ENCODE data around the gene SNX32.
A peak's percentile ranks its signal among the peaks of the same experiment; 100 is the strongest.

Gene SNX32

DNA sequence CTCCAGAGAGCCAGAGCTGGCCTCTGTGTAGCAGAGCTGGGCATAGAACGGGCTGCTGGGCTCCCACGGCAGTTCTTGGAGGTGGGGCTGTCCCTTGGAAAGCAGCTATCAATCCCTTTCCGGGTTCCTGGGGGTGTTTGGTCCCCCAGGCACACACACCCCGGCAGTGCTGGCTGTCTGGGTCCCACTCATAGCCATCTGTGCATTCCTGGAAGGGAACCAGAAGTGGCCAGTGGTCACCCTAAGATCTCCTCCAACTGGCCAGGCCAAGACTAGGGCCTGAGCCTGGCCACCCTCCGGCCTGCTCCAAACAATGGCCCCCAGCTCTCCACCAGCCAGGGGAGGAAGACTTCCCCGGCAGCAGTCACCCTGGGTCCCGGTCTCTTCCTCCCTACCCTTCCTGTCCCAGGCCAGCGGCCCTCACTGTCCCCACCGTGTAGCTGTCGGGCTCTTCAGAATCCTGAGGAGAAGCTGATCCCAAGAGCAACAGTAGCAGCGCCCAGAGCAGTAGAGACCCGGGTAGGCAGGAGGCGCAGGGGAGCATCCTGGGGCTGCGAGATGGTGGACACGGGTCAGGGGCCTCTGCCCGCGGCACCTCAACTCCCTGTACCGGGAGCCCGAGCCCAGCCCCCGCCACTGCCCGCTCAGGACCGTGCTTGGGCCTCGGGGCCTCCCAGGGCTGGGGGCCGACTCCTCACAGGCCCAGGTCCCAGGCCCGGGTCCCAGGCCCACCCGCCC, 38.2 kb downstream of the SNX32 start:
- FAIRE-seq (no peak), DNase-seq (ENCODE audit: insufficient read length, low spot score) (no peak)
- TF ChIP-seq, protein P1, sequence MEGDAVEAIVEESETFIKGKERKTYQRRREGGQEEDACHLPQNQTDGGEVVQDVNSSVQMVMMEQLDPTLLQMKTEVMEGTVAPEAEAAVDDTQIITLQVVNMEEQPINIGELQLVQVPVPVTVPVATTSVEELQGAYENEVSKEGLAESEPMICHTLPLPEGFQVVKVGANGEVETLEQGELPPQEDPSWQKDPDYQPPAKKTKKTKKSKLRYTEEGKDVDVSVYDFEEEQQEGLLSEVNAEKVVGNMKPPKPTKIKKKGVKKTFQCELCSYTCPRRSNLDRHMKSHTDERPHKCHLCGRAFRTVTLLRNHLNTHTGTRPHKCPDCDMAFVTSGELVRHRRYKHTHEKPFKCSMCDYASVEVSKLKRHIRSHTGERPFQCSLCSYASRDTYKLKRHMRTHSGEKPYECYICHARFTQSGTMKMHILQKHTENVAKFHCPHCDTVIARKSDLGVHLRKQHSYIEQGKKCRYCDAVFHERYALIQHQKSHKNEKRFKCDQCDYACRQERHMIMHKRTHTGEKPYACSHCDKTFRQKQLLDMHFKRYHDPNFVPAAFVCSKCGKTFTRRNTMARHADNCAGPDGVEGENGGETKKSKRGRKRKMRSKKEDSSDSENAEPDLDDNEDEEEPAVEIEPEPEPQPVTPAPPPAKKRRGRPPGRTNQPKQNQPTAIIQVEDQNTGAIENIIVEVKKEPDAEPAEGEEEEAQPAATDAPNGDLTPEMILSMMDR (IDR thresholded peaks at IDR 0.05; ENCODE audit: insufficient read depth, missing control alignments): no peak

DNA sequence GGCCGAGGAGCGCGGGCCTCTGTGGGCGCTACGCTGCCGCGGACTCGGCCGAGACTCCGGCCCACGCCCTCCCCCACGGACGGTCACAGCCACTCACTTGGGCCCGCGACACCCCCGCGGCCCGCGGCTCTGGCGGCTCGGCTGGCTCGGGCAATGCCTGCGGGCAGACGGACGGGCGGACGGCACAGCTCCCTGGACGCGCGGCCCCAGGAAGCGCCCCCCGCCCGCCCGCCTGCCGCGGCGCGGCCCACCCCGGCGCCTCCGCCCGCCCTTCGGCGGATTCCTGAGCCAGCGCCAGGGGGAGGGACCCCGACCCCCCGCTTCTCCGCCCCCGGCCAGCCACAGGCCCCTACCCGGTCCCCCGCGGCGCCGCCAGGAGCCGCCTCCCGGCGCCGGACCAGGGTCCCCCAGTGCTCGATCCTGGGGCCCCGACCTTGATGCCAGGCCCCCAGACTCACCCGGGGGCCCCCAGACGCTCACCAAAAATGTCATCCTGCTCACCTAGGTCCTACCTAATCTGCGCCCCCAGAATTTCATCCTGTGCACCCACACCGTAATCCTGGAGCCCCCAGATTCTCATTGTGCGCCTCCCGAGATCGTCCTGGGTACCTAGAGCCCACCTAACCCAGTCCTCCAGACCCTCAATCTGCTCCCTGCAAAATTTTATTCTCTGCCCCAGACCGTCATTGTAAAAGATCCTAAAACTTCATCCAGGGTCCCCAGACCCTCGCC, 39.0 kb downstream of the SNX32 start, which contains the start of gene EFEMP2:
EFEMP2 (minus strand) TSS at position 215 of the 732 bp plus-strand sequence. CDS start 446 bp downstream, outside the sequence.
- no peak for DNase-seq (ENCODE audit: insufficient read length, low spot score)
- no peak for FAIRE-seq
- TF ChIP-seq, protein P1 (IDR thresholded peaks at IDR 0.05; ENCODE audit: insufficient read depth, missing control alignments): no peak

DNA sequence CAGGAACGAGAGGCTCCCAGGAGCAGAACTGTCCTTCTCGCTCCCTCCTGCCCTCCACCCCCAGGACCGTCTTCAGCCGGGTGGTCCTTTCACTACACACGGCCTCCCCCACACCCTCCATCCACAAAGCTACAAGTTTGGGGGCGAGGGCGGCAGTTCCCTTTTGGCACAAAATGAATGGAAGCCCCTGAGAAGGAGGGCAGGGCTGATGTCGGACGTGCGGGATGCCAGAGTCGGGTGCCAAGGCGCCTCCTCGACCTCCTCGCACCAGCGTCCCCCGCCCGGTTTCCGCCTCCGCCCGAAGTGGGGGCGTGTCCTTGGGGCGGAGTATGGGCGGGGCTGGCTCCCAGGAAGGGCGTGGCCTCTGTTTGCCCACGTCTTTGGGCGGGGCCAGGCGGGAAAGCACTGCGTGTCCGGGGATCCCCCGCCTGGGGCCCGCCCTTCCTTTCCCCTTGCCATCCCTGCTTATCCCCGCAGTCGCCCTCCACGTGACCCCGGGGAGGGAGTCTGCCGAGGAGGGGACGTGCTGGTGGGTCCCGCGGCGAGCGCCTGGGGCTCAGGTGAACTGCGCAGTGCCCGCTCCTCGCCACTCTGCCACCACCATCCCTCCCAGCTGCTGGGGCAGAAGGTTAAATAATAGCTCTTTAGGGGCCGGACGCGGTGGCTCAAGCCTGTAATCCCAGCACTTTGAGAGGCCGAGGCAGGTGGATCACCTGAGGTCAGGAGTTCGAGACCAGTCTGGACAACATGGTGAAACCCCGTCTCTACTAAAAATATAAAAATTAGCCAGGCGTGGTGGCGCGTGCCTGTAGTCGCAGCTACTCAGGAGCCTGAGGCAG, 39.8 kb downstream of the SNX32 start:
- no peak for FAIRE-seq
- TF ChIP-seq, protein P1 (IDR thresholded peaks at IDR 0.05; ENCODE audit: insufficient read depth, missing control alignments): no peak
- peak; percentile 99 for DNase-seq (ENCODE audit: insufficient read length, low spot score)

DNA sequence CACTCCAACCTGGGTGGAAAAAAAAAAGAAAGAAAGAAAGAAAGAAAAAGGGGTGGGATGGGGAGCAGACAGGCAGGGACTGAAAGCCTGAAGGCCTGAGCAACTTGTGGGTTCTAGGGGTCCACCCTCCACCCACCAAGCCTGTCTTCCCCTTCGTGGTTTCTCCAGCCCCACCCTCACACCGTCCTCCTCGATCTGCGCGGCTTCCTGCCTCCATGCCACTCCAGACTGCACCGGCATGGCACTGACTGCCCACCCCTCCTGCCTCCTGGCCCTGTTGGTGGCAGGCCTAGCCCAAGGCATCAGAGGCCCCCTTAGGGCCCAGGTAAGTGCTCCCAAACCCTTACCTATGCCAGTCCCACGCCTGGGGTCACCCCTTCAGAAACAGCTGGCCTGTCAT, 45.9 kb downstream of the SNX32 start, which contains the start of gene CTSW:
CTSW (plus strand) TSS at position 221 of the 400 bp plus-strand sequence; CDS start at position 239, 18 bp downstream.
- DNase-seq (ENCODE audit: insufficient read length, low spot score) (no peak), FAIRE-seq (no peak)
- TF ChIP-seq, protein P1 (IDR thresholded peaks at IDR 0.05; ENCODE audit: insufficient read depth, missing control alignments): no peak

DNA sequence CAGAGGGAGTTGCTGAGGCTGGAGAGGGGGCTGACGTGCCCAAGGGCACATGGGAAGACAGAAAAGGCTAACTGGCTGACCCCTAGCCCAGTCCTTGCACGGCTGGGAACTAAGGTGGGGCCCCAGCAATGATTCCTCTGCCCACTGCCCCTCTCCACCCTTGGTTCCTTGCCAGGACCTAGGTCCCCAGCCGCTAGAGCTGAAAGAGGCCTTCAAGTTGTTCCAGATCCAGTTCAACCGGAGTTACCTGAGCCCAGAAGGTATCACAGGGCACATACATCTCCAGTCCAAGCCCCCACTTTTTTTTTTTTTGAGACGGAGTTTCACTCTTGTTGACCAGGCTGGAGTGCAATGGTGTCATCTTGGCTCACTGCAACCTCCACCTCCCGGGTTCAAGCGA, 46.3 kb downstream of the SNX32 start:
- TF ChIP-seq, protein P1 (IDR thresholded peaks at IDR 0.05; ENCODE audit: insufficient read depth, missing control alignments): no peak
- DNase-seq (ENCODE audit: insufficient read length, low spot score) (no peak), FAIRE-seq (no peak)

DNA sequence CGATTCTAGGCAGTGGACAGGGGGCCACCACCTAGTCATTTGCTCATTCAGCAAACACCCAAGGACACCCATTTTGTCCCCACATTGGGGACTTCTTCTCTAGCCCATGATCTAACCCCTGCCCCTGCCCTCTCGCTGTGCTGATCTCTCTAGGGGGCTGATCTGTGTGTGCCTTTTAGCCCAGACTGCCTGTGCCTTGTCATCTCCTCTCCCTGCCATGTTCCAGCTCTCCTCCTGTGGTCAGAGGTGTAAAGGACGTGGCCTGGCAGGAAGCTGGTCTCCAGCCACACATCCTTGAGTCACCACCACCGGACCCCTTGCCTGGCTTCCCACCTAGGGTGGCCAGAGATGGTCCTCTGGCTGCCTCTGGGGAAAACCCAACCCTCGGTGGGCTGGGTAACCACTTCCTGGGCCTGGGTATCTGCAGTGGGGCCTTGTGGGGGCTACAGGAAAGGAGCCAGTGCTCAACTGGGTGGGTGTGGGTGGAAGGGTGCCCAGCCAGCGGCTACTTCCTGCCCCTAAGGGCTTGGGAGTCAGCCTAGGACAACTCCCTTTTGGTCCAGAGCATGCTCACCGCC, 47.2 kb downstream of the SNX32 start:
- TF ChIP-seq, protein P1 (IDR thresholded peaks at IDR 0.05; ENCODE audit: insufficient read depth, missing control alignments): no peak
- DNase-seq (ENCODE audit: insufficient read length, low spot score): no peak
- no peak for FAIRE-seq

All from D721Med (cell line).